Measurements from ENCODE around the gene ARMC2. TPM values are rescaled to one million over a fixed set of nuclear protein-coding genes. Genes with fewer than 3 reads are reported as not detected.

ARMC2 gene
- total RNA-seq, 3 donors from 2014 or later (not counting 1 experiment from before 2014, with no cell fraction given) = 9.4 to 13.8 (median 9.7) TPM

DNA sequence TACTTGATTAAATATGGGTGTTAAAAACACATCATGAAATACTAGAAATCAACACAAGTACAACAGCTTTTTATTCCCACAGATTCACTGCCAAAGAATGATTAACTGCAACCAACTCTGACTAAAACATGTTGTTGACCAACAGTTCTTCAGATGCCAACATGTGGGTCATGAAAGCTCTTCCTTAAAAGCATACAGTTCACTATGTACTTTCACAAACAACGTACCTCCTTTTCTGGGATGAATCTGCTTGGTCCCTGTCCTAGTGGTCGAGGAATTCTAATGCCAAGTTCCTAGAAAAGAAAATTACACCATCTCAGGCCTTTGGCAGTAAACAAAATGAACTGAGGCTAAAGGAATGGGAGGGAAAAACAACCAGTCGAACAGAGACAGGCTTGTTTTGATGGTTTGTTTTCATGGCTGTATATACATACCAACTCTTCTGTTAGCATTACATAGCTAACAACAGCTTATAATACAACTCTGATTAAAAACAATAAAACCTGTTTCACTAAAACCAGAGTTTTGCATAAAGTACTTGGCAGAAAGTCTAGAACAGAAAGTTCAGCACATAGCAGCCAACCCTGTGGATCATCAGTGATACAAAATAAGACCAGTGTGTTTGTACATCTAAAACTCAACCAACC lies 154.0 kb downstream of the ARMC2 start:
- H3K36me3 Mint-ChIP-seq = peaks cover 19% of the 10 kb centered on the region
- no peaks in the 10 kb centered on the region for H3K27me3 ChIP-seq (ENCODE audit: control insufficient read depth, insufficient read depth, low read length)
- no peak overlapping the region for H3K27ac ChIP-seq (ENCODE audit: low read length)
- intact Hi-C loops (cut with micrococcal nuclease) = no loop called here
- DNase-seq (no peak), ATAC-seq (no peak)
- WGBS (ENCODE audit: insufficient coverage) = 83% methylated on average over 2 of the region's 3 CpGs
- peaks cover 7% of the 10 kb centered on the region for H3K4me1 ChIP-seq (ENCODE audit: control insufficient read depth, insufficient read depth, low read length)
- H3K9me3 Mint-ChIP-seq = no peaks in the 10 kb centered on the region
- peaks cover 48 to 51% of the 10 kb centered on the region in 2 donors for H3K4me1 Mint-ChIP-seq
- H3K4me3 ChIP-seq (ENCODE audit: low read length) = no peak overlapping the region
- H3K27ac Mint-ChIP-seq = peak overlapping the region; percentile 1 to 69
- TF ChIP-seq, protein P1, sequence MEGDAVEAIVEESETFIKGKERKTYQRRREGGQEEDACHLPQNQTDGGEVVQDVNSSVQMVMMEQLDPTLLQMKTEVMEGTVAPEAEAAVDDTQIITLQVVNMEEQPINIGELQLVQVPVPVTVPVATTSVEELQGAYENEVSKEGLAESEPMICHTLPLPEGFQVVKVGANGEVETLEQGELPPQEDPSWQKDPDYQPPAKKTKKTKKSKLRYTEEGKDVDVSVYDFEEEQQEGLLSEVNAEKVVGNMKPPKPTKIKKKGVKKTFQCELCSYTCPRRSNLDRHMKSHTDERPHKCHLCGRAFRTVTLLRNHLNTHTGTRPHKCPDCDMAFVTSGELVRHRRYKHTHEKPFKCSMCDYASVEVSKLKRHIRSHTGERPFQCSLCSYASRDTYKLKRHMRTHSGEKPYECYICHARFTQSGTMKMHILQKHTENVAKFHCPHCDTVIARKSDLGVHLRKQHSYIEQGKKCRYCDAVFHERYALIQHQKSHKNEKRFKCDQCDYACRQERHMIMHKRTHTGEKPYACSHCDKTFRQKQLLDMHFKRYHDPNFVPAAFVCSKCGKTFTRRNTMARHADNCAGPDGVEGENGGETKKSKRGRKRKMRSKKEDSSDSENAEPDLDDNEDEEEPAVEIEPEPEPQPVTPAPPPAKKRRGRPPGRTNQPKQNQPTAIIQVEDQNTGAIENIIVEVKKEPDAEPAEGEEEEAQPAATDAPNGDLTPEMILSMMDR (IDR thresholded peaks at IDR 0.05) = no peak
- H3K9me3 ChIP-seq (ENCODE audit: control insufficient read depth, insufficient read depth, low read length) = no peaks in the 10 kb centered on the region
- H3K4me3 Mint-ChIP-seq = no peak overlapping the region
- H3K27me3 Mint-ChIP-seq (ENCODE audit: low read depth in 2 of 2) = no peaks in the 10 kb centered on the region
- H3K36me3 ChIP-seq (ENCODE audit: control insufficient read depth, insufficient read depth, low read length) = peaks cover 39% of the 10 kb centered on the region

DNA sequence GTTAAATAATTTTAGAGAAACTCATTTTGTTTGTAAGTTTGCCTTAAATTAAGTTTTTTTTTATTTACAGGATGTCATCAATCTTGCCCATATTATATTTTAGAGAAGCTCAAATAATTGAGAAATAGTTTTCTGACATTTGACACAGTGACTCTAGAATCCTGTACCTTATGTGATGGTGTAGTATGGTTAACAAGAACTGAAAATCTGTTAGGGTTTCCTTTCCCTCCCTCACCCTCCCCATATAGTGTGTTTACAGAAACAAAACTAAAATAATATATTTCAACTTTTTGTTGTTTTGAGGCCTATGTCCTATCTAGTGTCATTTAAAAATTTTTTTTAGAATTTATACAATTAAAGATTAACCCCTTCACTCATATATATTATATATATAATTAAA lies 154.7 kb downstream of the ARMC2 start:
- Mint-ChIP-seq H3K4me1 (peaks cover 55% of the 10 kb centered on the region in 2 donors), H3K9me3 (no peaks in the 10 kb centered on the region), H3K36me3 (peaks cover 16% of the 10 kb centered on the region), H3K27ac (peak overlapping the region; percentile 69 to 95), H3K27me3 (ENCODE audit: low read depth in 2 of 2) (no peaks in the 10 kb centered on the region), H3K4me3 (no peak overlapping the region)
- no peak for DNase-seq
- H3K27ac ChIP-seq (ENCODE audit: low read length) = no peak overlapping the region
- H3K9me3 ChIP-seq (ENCODE audit: control insufficient read depth, insufficient read depth, low read length) = no peaks in the 10 kb centered on the region
- TF ChIP-seq, protein P1 (IDR thresholded peaks at IDR 0.05) = no peak
- peak; percentile 52 to 74 (median 63) for ATAC-seq
- peaks cover 9% of the 10 kb centered on the region for H3K4me1 ChIP-seq (ENCODE audit: control insufficient read depth, insufficient read depth, low read length)
- no peak overlapping the region for H3K4me3 ChIP-seq (ENCODE audit: low read length)
- intact Hi-C loops (cut with micrococcal nuclease) = no loop called here
- peaks cover 32% of the 10 kb centered on the region for H3K36me3 ChIP-seq (ENCODE audit: control insufficient read depth, insufficient read depth, low read length)
- H3K27me3 ChIP-seq (ENCODE audit: control insufficient read depth, insufficient read depth, low read length) = no peaks in the 10 kb centered on the region

DNA sequence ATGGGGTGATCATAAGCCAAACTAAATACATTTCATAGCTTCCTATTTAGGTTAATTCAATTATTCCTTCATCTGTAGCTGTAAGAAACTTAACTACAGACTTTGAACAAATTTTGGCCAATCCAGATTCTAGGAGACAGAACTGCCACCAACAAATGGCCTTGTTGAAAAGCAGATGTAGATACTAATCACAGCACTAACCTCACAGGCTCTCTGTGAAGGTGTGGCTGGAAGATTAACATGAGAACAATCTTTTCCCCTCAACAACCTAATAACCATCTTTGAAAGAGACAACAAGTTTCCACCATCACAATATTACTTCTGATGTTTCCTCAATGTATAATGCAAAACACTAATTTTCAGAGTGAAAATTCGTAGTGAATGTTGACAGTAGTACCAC lies 158.6 kb downstream of the ARMC2 start:
- Histone ChIP-seq H3K4me3 (ENCODE audit: low read length) (no peak overlapping the region), H3K36me3 (ENCODE audit: control insufficient read depth, insufficient read depth, low read length) (peaks cover 4% of the 10 kb centered on the region), H3K27me3 (ENCODE audit: control insufficient read depth, insufficient read depth, low read length) (no peaks in the 10 kb centered on the region), H3K4me1 (ENCODE audit: control insufficient read depth, insufficient read depth, low read length) (peaks cover 14% of the 10 kb centered on the region), H3K27ac (ENCODE audit: low read length) (peak overlapping the region; percentile 41), H3K9me3 (ENCODE audit: control insufficient read depth, insufficient read depth, low read length) (no peaks in the 10 kb centered on the region)
- H3K27ac Mint-ChIP-seq = peak overlapping the region; percentile 90 to 95
- intact Hi-C loops (cut with micrococcal nuclease) = loop anchor here (5.0 kb wide), 5 partner anchors 40 to 450 kb away; no protein-coding TSS in a partner anchor
- no peaks in the 10 kb centered on the region for H3K36me3 Mint-ChIP-seq
- TF ChIP-seq, protein P1 (IDR thresholded peaks at IDR 0.05) = no peak
- ATAC-seq (no peak), DNase-seq (no peak)
- H3K4me3 Mint-ChIP-seq = peak overlapping the region; percentile 97
- 40% methylated on average over 1 of the region's 1 CpG for WGBS (ENCODE audit: insufficient coverage)
- peaks cover 55 to 73% of the 10 kb centered on the region in 2 donors for H3K4me1 Mint-ChIP-seq
- no peaks in the 10 kb centered on the region for H3K9me3 Mint-ChIP-seq
- no peaks in the 10 kb centered on the region for H3K27me3 Mint-ChIP-seq (ENCODE audit: low read depth in 2 of 2)

DNA sequence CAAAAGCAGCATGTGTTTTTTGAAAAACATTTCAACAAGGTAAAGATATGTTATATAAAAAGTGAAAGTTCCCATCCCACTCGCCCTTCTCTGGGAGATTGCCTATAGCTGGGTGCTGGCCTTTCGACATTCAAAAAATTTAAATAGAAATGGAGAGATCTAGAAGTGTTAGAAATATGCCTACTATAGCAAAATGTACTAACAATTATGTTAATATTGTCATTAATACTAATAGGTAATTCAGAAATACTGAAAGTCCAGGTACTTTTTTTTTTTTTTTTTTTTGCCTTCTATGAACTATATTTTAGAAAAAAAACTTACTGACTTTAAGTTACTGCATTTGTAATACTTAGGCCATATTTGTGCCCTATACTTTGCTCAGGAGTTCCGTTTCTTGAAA lies 159.3 kb downstream of the ARMC2 start:
- H3K4me3 Mint-ChIP-seq = peak overlapping the region; percentile 97

More for the DNA sequence above, 159.3 kb downstream of the ARMC2 start:
- H3K9me3 Mint-ChIP-seq = no peaks in the 10 kb centered on the region
- Histone ChIP-seq H3K27me3 (ENCODE audit: control insufficient read depth, insufficient read depth, low read length) (no peaks in the 10 kb centered on the region), H3K4me1 (ENCODE audit: control insufficient read depth, insufficient read depth, low read length) (peaks cover 14% of the 10 kb centered on the region), H3K4me3 (ENCODE audit: low read length) (peak overlapping the region; percentile 99), H3K36me3 (ENCODE audit: control insufficient read depth, insufficient read depth, low read length) (no peaks in the 10 kb centered on the region), H3K9me3 (ENCODE audit: control insufficient read depth, insufficient read depth, low read length) (no peaks in the 10 kb centered on the region), H3K27ac (ENCODE audit: low read length) (peak overlapping the region; percentile 94)
- H3K27me3 Mint-ChIP-seq (ENCODE audit: low read depth in 2 of 2) = no peaks in the 10 kb centered on the region
- H3K4me1 Mint-ChIP-seq = peaks cover 48 to 66% of the 10 kb centered on the region in 2 donors
- WGBS (ENCODE audit: insufficient coverage) = no CpG with 5 or more reads among the region's 3 CpGs
- ATAC-seq (no peak), DNase-seq (no peak)
- intact Hi-C loops (cut with micrococcal nuclease) = loop anchor here (5.0 kb wide), 5 partner anchors 40 to 450 kb away; no protein-coding TSS in a partner anchor
- peak overlapping the region; percentile 90 to 95 for H3K27ac Mint-ChIP-seq
- no peaks in the 10 kb centered on the region for H3K36me3 Mint-ChIP-seq
- TF ChIP-seq, protein P1 (IDR thresholded peaks at IDR 0.05) = no peak

All from natural killer cell (primary cell).